ENCODE data around the gene SCTR. TPM values are rescaled to one million over a fixed set of nuclear protein-coding genes. Genes with fewer than 3 reads are reported as not detected.

Gene SCTR
- total RNA-seq, 1 donor = not detected

DNA sequence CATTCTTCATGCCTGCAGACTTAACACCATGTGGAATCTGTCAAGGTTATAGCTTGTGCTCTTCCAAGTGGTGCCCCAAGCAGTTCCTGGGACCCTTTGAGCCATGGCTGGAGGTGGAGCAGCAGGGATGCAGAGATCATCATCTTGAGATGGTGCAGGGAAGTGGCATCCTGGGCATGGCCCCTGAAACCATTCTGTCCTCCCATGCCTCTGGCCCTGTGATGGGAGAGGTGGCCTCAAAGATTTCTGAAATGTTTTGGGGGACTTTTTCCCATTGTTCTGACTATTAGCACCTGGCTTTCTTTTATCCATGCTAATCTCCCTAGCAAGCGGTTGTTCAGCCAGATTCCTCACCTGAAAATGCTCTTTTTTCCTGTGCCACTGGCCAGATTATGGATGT is 103.0 kb downstream of the SCTR start:
- H3K4me3 ChIP-seq (ENCODE audit: low read depth, low read length) = no peak overlapping the region
- no peak for DNase-seq (ENCODE audit: low read depth)
- no peak for TF ChIP-seq CTCF (IDR thresholded peaks at IDR 0.05; ENCODE audit: insufficient read depth, low read length)

- DNase-seq (ENCODE audit: low read depth) = no peak
- no peak overlapping the region for H3K4me3 ChIP-seq (ENCODE audit: low read depth, low read length)
- no peak for TF ChIP-seq CTCF (IDR thresholded peaks at IDR 0.05; ENCODE audit: insufficient read depth, low read length)
Measured at GRCh38 chr2:119419803-119420508, 104.3 kb downstream of the SCTR start.

GRCh38 chr2:119419065-119419464 is 105.2 kb downstream of the SCTR start:
- peak; percentile 4 for DNase-seq (ENCODE audit: low read depth)

GRCh38 chr2:119417908-119418307 is 106.4 kb downstream of the SCTR start:
- H3K4me3 ChIP-seq (ENCODE audit: low read depth, low read length) = no peak overlapping the region
- no peak for DNase-seq (ENCODE audit: low read depth)
- TF ChIP-seq CTCF (IDR thresholded peaks at IDR 0.05; ENCODE audit: insufficient read depth, low read length) = no peak

More at GRCh38 chr2:119419065-119419464, 105.2 kb downstream of the SCTR start:
- H3K4me3 ChIP-seq (ENCODE audit: low read depth, low read length) = no peak overlapping the region
- TF ChIP-seq CTCF (IDR thresholded peaks at IDR 0.05; ENCODE audit: insufficient read depth, low read length) = no peak

GRCh38 chr2:119416299-119416923 is 107.9 kb downstream of the SCTR start:
- no peak for DNase-seq (ENCODE audit: low read depth)
- H3K4me3 ChIP-seq (ENCODE audit: low read depth, low read length) = no peak overlapping the region
- no peak for TF ChIP-seq CTCF (IDR thresholded peaks at IDR 0.05; ENCODE audit: insufficient read depth, low read length)

DNA sequence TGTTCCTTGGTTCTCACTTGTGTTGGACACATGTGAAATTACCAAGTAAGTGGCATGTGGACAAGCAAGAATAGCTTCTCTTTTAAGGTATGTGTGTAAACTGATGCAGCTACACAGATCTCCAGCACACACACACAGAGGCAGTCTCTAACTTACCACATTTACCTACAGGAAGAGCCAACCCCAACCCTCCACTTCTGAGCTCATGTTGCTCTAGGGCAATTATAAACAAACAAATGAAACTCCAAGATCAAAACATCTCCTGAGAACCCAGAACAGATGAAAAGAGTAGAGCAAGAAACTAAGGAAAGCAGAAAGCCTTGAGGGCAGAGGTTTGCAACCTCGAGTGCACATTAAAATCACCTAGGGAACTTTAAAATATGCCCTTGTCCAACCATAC is 108.7 kb downstream of the SCTR start:
- no peak for TF ChIP-seq CTCF (IDR thresholded peaks at IDR 0.05; ENCODE audit: insufficient read depth, low read length)
- DNase-seq (ENCODE audit: low read depth) = no peak
- no peak overlapping the region for H3K4me3 ChIP-seq (ENCODE audit: low read depth, low read length)

Data from fibroblast of the aortic adventitia (primary cell).